HG02763 (cell line): ENCODE results near the gene GATC.
"Not testable (repeated sequence)": the region's sequence is repeated elsewhere in the genome, so short reads cannot be mapped to it uniquely, and the experiment has no call there.

Experiments used
- ATAC-seq: cut with Tn5 transposase; IDR thresholded peaks from one replicate; pipeline ENCODE4 v1.9.1; 2021; ENCODE audit warnings: mild to moderate bottlenecking, moderate library complexity; ENCODE audit not compliant: unreplicated experiment

The GATC gene

GRCh38 chr12:120432772-120433525 is 13.3 kb upstream of the GATC start:
- no peak for ATAC-seq

GRCh38 chr12:120437735-120438494 is 8.3 kb upstream of the GATC start, which contains the start of gene COX6A1:
Gene COX6A1 (plus strand): TSS chr12:120438113. CDS start chr12:120438127, 14 bp downstream.
- ATAC-seq, result peak; percentile 97

GRCh38 chr12:120438495-120439198 is 7.6 kb upstream of the GATC start:
- ATAC-seq, result no peak

- ATAC-seq, result no peak
These were observed 6.5 kb upstream of the GATC start for GRCh38 chr12:120439646-120440247.

GRCh38 chr12:120444676-120445075 is 1.6 kb upstream of the GATC start:
- ATAC-seq, result no peak

GRCh38 chr12:120446844-120447178 is 567 bp downstream of the GATC start:
- ATAC-seq, result not testable (repeated sequence)

GRCh38 chr12:120447992-120448391 is 1.7 kb downstream of the GATC start:
- ATAC-seq, result no peak

- not testable (repeated sequence) for ATAC-seq
These were observed 6.3 kb downstream of the GATC start for GRCh38 chr12:120452524-120452923.

- ATAC-seq, result no peak
These were observed 7.0 kb downstream of the GATC start for GRCh38 chr12:120453060-120453750.

- ATAC-seq, result no peak
These were observed 7.7 kb downstream of the GATC start for GRCh38 chr12:120453977-120454376.

GRCh38 chr12:120455302-120455701 is 9.1 kb downstream of the GATC start:
- no peak for ATAC-seq

GRCh38 chr12:120457133-120457532 is 10.9 kb downstream of the GATC start:
- ATAC-seq, result no peak

GRCh38 chr12:120460157-120460556 is 13.9 kb downstream of the GATC start:
- no peak for ATAC-seq

GRCh38 chr12:120462099-120462640 is 15.9 kb downstream of the GATC start:
- no peak for ATAC-seq

GRCh38 chr12:120463712-120464111 is 17.5 kb downstream of the GATC start:
- ATAC-seq, result no peak

- no peak for ATAC-seq
These were observed 19.5 kb downstream of the GATC start for GRCh38 chr12:120465756-120466155.

- no peak for ATAC-seq
These were observed 20.5 kb downstream of the GATC start for GRCh38 chr12:120466560-120467315.

- no peak for ATAC-seq
These were observed 21.2 kb downstream of the GATC start for GRCh38 chr12:120467439-120467838.

- peak; percentile 1 for ATAC-seq
These were observed 22.1 kb downstream of the GATC start for GRCh38 chr12:120468325-120468820.
